GM21717 (cell line): ENCODE measurements around the gene PSMD2.

Experiments used
- ATAC-seq: cut with Tn5 transposase; IDR thresholded peaks from one replicate; pipeline ENCODE4 v1.9.1; 2021; ENCODE audit warnings: mild to moderate bottlenecking, moderate library complexity; ENCODE audit not compliant: unreplicated experiment

The PSMD2 gene

DNA sequence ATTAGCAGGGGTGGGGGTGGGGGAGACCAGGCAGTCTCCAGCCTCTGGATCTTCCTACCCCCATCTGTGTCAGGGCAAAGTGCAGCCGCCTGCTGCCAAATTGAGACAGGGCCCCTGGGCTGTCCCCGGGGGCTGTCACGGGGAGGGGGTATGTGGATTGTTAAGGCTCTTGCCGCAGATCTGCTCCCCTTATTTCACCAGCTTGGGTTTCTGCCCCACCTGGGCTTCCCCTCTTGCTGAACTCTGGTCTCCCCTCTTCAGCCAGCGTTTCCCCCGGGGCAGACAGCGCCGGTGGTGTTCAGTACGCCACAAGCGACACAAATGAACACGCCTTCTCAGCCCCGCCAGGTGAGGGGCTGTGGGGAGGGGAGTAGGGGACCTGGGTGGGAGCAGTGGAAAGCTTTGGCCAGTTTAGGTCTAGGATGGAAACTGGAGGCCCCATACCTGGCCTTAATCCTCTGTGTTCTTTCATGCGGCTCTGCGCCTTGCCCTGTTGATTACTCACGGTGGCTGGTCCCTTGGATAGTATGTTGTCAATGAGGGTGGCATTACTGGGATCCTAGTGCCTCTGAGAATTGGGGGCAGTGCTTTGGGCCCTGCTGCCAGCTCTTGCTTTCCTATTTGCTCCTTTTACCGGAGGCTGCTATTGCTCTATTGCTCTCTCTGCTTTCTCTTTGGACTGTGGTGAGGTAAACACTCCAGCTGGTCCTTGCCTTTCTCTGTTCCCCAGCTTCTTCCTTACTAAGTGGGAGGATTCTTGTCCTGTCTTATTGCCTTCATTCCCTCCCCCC lies 17.0 kb downstream of the PSMD2 start:
- ATAC-seq: no peak

DNA sequence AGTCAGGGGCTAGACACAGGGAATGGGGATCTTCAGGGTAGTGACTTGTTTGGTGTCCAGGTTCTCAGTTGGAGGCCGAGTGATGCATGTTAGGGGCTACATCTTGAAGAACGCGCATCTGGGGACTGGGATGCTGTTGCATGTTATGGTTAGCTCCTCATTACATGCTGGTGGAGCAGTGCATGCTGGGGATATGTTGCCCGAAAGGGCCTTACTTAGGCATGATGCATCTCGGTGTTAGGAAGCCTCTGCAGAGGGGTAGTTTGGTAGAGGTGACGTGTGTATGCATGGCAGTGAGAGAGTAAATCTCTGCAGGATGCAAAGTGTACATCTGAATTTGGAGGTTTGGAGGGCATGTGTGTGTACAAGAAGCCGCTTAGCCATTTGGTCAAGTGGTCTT lies 17.8 kb downstream of the PSMD2 start:
- no peak for ATAC-seq

DNA sequence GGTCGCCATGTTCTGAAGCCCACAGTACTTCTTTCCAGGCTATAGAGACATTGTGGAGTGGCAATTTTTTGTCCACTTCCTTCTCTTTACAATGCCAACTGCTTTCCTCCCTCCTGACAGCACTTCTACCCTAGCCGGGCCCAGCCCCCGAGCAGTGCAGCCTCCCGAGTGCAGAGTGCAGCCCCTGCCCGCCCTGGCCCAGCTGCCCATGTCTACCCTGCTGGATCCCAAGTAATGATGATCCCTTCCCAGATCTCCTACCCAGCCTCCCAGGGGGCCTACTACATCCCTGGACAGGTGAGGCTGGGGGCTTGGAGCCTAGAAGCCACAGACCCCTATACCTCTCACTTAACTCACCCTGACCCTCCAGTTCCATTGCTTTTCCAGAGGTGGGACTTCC lies 18.2 kb downstream of the PSMD2 start:
- no peak for ATAC-seq

DNA sequence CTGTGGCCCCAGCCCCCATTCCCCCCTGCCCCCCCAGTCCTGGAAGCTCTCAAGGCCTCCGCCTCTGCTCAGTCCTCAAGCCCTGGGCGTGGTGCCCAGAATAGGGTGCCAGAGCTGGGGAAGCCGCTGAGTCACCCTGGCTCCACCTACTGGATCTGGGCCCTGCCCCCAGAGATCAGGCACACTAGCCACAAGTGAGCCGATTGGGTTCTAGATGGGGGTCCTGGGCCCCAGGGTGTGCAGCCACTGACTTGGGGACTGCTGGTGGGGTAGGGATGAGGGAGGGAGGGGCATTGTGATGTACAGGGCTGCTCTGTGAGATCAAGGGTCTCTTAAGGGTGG lies 21.0 kb downstream of the PSMD2 start:
- no peak for ATAC-seq

DNA sequence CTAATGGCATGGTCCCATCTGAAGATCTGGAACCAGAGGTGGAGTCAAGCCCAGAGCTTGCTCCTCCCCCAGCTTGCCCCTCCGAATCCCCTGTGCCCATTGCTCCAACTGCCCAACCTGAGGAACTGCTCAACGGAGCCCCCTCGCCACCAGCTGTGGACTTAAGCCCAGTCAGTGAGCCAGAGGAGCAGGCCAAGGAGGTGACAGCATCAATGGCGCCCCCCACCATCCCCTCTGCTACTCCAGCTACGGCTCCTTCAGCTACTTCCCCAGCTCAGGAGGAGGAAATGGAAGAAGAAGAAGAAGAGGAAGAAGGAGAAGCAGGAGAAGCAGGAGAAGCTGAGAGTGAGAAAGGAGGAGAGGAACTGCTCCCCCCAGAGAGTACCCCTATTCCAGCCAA lies 22.6 kb downstream of the PSMD2 start:
- ATAC-seq: no peak

DNA sequence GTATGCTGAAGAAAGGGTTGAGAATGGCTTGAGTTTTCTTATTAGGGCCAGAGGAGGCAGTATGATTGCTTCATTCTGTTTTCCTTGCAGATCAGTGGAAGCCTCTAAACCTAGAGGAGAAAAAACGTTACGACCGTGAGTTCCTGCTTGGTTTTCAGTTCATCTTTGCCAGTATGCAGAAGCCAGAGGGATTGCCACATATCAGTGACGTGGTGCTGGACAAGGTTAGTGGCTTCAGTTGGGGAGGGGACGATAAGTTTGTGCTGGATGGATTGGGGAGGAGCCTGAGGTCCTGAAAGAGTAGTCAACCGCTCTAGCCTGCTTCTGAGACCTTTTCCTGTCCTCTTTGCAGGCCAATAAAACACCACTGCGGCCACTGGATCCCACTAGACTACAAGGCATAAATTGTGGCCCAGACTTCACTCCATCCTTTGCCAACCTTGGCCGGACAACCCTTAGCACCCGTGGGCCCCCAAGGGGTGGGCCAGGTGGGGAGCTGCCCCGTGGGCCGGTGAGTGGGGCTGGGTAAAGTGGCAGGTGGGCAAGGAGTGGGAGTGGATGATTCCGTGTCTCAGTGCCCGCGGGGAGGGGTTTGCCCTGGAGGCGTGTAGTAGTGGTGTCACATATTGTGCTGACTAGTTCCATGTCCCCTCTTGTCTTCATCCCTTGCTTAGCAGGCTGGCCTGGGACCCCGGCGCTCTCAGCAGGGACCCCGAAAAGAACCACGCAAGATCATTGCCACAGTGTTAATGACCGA lies 23.9 kb downstream of the PSMD2 start:
- ATAC-seq: no peak

DNA sequence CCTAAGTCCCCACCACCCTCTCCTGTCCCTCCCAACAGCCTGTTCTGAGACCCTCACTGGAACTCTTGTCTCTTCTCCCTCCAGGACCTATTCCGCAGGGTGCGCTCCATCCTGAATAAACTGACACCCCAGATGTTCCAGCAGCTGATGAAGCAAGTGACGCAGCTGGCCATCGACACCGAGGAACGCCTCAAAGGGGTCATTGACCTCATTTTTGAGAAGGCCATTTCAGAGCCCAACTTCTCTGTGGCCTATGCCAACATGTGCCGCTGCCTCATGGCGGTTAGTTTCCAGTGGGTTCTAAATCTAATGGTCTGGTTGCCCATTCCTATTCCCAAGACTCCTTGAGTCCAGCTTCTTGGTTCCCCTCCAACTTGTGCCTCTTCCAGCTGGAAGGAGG lies 24.7 kb downstream of the PSMD2 start:
- no peak for ATAC-seq

DNA sequence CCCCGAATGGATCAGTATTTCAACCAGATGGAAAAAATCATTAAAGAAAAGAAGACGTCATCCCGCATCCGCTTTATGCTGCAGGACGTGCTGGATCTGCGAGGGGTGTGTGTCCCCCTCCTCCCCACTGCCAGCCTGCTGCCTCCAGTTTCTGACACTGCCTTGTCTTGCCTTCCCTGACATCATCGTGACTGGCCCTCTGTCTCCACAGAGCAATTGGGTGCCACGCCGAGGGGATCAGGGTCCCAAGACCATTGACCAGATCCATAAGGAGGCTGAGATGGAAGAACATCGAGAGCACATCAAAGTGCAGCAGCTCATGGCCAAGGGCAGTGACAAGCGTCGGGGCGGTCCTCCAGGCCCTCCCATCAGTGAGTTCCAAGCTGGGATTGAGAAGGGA lies 26.2 kb downstream of the PSMD2 start:
- no peak for ATAC-seq

DNA sequence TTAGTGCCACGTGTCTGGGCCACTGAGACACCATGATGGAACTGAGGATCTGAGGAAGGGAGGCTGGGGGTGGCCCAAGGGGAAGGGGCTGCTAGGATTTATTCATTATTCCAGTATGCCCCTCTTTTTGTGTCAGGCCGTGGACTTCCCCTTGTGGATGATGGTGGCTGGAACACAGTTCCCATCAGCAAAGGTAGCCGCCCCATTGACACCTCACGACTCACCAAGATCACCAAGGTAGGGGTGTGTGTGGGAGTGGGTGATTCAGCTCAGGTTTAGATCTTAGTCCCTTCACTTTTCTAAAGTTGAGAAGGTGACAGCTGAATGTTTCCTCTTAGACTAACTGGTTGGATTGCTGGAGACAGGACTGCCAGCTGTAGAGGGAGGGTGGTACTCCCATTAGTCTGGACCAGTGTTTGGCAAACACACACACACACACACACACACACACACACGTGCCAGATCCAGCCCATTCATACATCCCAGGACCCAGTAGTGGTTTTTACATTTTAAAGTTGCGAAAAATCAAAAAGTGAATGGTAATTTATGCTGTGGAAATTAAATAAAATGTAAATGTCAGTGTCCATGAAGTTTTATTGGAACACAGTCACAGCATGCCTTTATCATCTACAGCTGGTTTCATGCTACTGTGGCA lies 26.8 kb downstream of the PSMD2 start:
- no peak for ATAC-seq

DNA sequence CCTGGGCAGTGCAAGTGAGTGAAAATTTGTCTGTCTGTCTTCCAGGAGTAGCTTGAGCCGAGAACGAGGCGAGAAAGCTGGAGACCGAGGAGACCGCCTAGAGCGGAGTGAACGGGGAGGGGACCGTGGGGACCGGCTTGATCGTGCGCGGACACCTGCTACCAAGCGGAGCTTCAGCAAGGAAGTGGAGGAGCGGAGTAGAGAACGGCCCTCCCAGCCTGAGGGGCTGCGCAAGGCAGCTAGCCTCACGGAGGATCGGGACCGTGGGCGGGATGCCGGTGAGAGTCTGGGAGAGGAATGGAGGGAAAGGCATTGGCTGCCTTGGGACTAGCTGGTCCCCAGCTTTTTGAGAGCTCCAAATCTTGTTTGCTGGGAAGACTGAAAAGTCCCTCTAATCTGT lies 28.1 kb downstream of the PSMD2 start:
- ATAC-seq: no peak

DNA sequence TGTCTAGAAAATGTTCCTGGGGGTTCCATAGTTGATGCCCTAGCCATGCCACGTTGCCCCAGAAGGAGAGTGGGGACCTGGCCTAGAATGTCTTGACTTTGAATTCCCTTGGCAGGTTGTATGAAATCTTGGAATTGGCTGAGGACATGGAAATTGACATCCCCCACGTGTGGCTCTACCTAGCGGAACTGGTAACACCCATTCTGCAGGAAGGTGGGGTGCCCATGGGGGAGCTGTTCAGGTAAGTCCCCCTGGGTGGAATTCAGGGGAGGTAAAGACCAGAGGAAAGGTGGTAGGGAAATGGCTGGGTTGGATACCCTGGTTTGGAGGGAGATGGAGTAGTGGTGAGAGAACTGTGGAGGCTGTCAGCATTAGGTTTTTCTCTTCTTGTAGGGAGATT lies 29.5 kb downstream of the PSMD2 start:
- ATAC-seq: no peak

DNA sequence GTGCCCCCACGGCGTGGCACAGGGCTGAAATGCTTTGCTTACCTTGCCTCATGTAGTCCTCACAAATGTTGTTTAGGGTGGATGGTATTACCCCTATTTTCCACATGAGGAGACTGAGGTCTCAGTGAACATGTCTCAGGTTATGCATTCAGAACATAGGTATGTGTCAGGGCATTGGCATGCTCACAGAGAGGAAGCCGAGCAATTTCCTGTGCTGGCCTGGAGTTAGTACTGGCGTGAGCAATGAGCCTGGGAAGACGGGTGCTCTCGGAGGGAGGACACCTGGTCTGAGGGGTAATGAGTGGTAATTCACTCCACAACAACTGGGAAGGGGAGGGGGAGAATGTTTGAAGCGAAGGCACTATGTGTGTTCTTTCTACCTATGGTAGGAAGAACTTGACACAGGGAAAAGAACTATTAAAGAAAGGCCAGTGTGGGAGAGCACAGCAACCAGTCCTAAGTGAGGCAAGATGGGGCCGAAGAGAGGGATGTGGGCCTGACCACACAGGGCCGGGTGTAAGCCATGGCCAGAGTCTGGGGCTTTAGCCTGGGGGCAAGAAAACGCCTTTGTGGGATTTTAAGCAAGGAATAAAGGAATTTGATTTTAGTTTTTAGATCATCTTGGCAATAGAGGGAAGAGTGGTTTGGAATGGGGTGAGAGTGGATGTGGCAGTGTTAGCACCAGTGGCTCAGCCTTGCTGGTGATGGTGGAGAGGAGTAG lies 33.5 kb downstream of the PSMD2 start:
- no peak for ATAC-seq

DNA sequence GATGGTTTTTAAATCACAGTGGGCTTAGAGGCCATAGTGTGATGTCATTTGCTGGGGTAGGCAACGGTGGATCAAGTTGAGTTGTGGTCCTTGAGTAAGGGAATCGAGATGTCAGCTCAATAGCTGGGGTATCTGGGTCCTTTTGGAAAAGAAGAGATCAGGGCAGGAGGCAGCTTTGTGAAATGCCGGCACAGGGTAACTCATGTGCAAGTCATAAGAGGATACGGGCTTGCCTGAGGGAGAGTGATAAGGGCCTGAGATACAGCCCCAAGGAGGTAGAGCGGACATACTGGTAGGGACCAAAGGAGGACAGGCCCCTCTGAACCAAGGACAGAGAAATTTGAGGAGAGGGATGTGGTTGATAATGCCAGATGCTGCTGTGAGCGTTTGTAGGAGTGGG lies 34.1 kb downstream of the PSMD2 start:
- ATAC-seq: no peak

DNA sequence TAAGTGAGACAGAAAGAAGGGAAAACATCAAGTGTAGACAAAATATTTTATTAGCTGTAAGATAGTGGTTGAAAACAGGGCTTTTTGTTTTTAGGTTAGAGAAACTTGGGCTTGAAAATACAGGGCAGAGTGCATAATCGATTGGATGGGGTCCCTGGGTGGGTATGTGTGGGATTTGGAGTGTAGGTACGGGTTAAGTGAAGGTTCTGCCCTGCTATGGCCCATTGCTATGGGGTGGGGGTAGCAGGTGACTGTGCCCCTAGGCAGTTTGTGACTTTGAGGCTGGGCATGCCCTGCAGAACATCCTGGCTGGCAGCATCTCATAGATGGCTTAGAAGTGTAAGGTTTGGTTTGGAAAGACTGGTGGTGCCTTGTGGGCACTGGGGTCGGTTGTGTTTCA lies 34.7 kb downstream of the PSMD2 start:
- no peak for ATAC-seq

DNA sequence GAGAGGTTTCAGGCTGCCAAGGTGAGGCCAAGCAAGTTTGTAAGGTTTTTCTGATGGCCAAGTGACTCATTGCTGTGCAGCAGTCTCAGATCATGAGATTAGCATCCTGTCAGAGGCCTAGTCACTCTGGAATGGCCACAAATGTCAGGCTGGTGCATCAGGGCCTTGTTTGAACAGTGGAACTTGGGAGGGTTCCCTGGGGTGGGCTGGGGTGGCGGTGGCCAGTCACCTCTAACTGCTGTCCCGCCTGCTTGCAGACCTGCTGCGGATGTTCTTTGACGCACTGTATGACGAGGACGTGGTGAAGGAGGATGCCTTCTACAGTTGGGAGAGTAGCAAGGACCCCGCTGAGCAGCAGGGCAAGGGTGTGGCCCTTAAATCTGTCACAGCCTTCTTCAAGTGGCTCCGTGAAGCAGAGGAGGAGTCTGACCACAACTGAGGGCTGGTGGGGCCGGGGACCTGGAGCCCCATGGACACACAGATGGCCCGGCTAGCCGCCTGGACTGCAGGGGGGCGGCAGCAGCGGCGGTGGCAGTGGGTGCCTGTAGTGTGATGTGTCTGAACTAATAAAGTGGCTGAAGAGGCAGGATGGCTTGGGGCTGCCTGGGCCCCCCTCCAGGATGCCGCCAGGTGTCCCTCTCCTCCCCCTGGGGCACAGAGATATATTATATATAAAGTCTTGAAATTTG lies 35.6 kb downstream of the PSMD2 start:
- no peak for ATAC-seq

DNA sequence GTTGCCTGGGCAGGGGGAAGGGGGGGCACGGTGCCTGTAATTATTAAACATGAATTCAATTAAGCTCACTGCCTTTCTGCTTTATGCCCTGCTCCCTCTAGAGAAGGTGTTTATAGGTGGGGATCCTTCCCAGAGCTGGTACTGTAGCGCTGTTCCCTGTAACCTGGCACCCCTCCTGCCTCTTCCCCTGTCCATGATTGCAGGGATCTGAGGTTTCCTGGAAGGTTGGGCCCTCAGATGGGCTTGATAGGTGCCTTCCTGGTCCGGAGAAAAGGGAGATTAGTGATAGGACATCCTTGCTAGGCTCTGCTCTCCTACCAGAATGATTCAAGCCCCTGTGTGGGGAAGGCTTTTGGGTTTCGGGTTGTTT lies 36.2 kb downstream of the PSMD2 start:
- ATAC-seq: no peak

DNA sequence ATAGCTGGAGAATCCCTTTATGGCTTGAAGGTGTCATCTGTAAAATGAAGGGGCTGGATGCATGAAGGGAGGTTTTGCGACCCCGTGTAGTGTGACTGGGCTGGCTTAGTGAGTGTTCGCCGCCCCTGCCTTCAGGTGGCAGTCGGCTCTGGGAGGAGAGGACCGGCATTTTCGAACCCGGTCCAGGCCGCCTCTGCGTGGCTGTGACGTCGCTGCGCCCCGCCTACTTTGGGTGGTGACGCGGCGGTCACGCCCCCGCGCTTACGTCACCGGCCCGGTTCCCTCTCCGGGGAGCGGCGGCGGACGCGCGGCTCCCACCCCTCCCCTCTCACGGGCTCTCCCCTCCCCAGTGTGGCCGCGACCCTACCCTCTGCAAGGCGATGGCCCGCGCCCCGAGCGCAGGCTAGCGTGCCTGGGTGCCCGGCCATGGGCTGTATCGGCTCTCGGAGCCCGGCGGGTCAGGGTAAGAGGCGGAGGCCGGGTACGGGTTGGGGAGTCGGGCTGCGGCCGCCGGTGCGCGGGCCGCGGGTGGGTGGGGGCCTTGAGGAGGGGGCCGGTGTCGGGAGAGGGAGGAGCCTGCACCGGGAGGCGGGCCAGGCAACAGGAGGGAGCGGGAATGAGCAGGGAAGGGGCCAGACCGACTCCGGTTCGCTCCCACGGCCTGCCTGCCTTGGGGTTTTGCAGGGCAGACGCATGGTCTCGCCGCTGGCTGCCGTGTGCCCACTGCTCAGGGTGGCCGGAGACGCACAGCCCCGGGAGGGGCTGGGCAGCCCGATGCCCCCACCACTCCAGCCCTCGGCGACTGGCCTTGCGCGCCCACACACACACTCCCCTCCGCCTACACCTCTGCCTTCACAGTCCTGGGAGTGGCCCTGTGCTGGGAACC lies 36.9 kb downstream of the PSMD2 start:
- ATAC-seq: peak; percentile 64

DNA sequence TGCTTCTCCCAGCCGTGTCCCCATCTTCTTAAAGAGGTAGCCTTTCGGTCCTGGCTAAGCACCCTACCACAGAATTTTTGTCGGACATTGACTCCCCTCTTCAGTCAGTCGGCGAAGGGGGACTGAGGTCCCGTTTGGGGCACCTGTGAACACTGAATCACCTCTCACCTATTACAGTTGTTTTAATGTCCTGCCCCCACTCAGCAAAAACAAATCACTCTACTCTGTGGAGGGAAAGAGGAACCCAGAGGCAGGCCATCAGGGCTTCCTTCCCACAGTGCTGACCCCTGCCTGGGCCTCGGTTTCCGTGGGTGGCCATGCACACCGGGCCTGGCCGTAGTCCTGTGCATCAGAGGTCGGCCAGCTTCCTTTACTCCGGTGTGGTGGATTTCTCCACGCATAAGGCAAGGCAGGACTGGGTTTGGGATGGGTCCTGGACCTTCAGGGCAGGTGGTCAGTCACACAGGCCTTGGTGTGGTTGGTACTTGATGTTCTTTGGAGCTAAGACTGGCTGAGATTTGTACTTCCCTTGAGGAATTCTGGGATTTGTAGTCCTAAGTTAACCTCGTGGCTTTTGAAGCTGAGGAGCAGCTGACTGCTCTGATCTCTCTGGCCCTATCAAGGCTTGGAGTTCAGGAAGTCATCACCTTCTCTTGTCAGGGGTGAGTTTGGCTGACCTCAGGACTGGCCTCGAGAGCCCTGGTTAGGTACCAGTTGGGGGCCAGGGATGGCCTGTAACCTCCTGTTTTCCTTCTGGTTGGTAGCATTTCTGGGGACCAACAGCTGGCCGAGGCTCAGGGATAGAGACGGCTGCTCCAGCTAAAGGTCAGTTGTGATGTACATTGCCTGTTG lies 37.7 kb downstream of the PSMD2 start:
- ATAC-seq: no peak

DNA sequence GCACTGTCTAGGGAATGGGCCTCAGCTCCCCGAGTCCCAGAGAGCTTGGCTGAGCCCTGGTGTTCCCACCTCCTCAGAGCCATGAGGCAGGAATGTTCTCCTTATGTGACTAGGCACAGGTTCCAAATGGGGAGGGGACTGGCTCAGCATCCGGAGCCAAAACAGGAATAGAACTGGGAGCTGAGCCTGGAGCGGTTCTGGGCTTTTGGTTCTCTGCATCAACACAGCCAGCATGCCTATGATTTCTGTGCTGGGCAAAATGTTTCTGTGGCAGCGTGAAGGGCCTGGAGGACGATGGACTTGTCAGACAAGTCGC lies 38.3 kb downstream of the PSMD2 start, which contains the start of gene FAM131A:
TSS of gene FAM131A (plus strand) at position 202 of the 316 bp plus-strand sequence. CDS start at position 233, 31 bp downstream.
- no peak for ATAC-seq
